HG03159 (cell line): Measurements from ENCODE around the gene NPIPB9.
"Not testable (repeated sequence)": the region's sequence is repeated elsewhere in the genome, so short reads cannot be mapped to it uniquely, and the experiment has no call there.

Experiments used
- ATAC-seq: cut with Tn5 transposase; IDR thresholded peaks from one replicate; pipeline ENCODE4 v1.9.1; 2021; ENCODE audit warnings: mild to moderate bottlenecking, moderate library complexity; ENCODE audit not compliant: unreplicated experiment

The NPIPB9 gene

GRCh38 chr16:28751487-28751886 is at the start of gene NPIPB9:
TSS of gene NPIPB9 (plus strand) at chr16:28751787.
- ATAC-seq = not testable (repeated sequence)

GRCh38 chr16:28704246-28704645 is 47.3 kb upstream of the NPIPB9 start:
- not testable (repeated sequence) for ATAC-seq

- ATAC-seq = peak; percentile 98
Measured at GRCh38 chr16:28711220-28712083, 40.1 kb upstream of the NPIPB9 start, which contains the start of gene EIF3C. TSS of gene EIF3C (plus strand) at chr16:28711464. CDS start at chr16:28711687, 223 bp downstream.

- not testable (repeated sequence) for ATAC-seq
Measured at GRCh38 chr16:28722852-28723650, 28.5 kb upstream of the NPIPB9 start.

- ATAC-seq = not testable (repeated sequence)
Measured at GRCh38 chr16:28731253-28731652, 20.3 kb upstream of the NPIPB9 start.

- ATAC-seq = not testable (repeated sequence)
Measured at GRCh38 chr16:28732455-28733124, 19.0 kb upstream of the NPIPB9 start.

- ATAC-seq = not testable (repeated sequence)
Measured at GRCh38 chr16:28739787-28740186, 11.8 kb upstream of the NPIPB9 start.

GRCh38 chr16:28740631-28741030 is 11.0 kb upstream of the NPIPB9 start:
- not testable (repeated sequence) for ATAC-seq

- ATAC-seq = not testable (repeated sequence)
Measured at GRCh38 chr16:28741295-28741694, 10.3 kb upstream of the NPIPB9 start.

- ATAC-seq = not testable (repeated sequence)
Measured at GRCh38 chr16:28746618-28747350, 4.8 kb upstream of the NPIPB9 start.

GRCh38 chr16:28749997-28750465 is 1.6 kb upstream of the NPIPB9 start:
- ATAC-seq = peak; percentile 96

- ATAC-seq = not testable (repeated sequence)
Measured at GRCh38 chr16:28750469-28751067, 1.0 kb upstream of the NPIPB9 start.

- not testable (repeated sequence) for ATAC-seq
Measured at GRCh38 chr16:28781697-28782096, 30.1 kb downstream of the NPIPB9 start.

- not testable (repeated sequence) for ATAC-seq
Measured at GRCh38 chr16:28782357-28782756, 30.8 kb downstream of the NPIPB9 start.

GRCh38 chr16:28802235-28803019 is 50.8 kb downstream of the NPIPB9 start:
- not testable (repeated sequence) for ATAC-seq

GRCh38 chr16:28807445-28808120 is 56.0 kb downstream of the NPIPB9 start:
- ATAC-seq = not testable (repeated sequence)

GRCh38 chr16:28820016-28820415 is 68.4 kb downstream of the NPIPB9 start:
- no peak for ATAC-seq

GRCh38 chr16:28820546-28820945 is 69.0 kb downstream of the NPIPB9 start:
- ATAC-seq = not testable (repeated sequence)
